SH-SY5Y (cell line): ENCODE data around the gene MAPK8IP1.

ENCODE experiments used
- GATA2 ChIP-seq: IDR thresholded peaks from 2 replicates; pipeline ENCODE4 v1.6.1; 2011; ENCODE audit warnings: mild to moderate bottlenecking, low read depth, low read length
- GATA3 ChIP-seq: IDR thresholded peaks from 2 replicates; pipeline ENCODE4 v1.6.1; 2011; ENCODE audit warnings: low read depth, mild to moderate bottlenecking, low read length, moderate library complexity

GRCh38 chr11:45906965-45907611 lies 21.6 kb downstream of the MAPK8IP1 start, which contains the start of gene FREY1:
- TF ChIP-seq GATA2 (no peak), GATA3 (no peak)
